Peyer's patch (tissue), 4 donors: ENCODE measurements around the gene CDC20B. TPM values are rescaled to one million over a fixed set of nuclear protein-coding genes. Genes with fewer than 3 reads are reported as not detected.

Experiments used
- DNase-seq, 3 donors: peaks; one replicate each; pipeline ENCODE4 v3.0.0-alpha.2; 2017 to 2019
- H3K27ac ChIP-seq, 4 donors: fragments of 200-600 bp; sonication (generic); one replicate each; pipeline ENCODE4 v1.5.1; 2016 to 2019
- H3K27me3 ChIP-seq, 2 donors: fragments of 200-600 bp; sonication (generic); one replicate each; pipeline ENCODE4 v1.5.1; 2019
- H3K36me3 ChIP-seq, 3 donors: fragments of 200-600 bp; sonication (generic); one replicate each; pipeline ENCODE4 v1.5.1; 2016 to 2019
- H3K4me1 ChIP-seq, 4 donors: fragments of 200-600 bp; sonication (generic); one replicate each; pipeline ENCODE4 v1.5.1; 2016 to 2019
- H3K4me3 ChIP-seq, 4 donors: fragments of 200-600 bp; sonication (generic); 1 replicate in 3 of 4; 2 replicates in 1 of 4; pipeline ENCODE4 v1.5.1; 2016 to 2019; ENCODE audit warnings: mild to moderate bottlenecking in 1 of 4
- H3K9me3 ChIP-seq, 4 donors: fragments of 200-600 bp; sonication (generic); one replicate each; pipeline ENCODE4 v1.5.1; 2016 to 2019; ENCODE audit warnings: mild to moderate bottlenecking in 1 of 4
- CTCF ChIP-seq, 6 experiments: fragments of 450-650 bp in 4 of 6; fragments of 200-600 bp in 2 of 6; sonication (generic) in 1 of 6; IDR thresholded peaks; one replicate each; pipeline ENCODE4 v1.5.1; 2017 to 2019; ENCODE audit warnings: antibody characterized with exemption in 6 of 6, mild to moderate bottlenecking in 3 of 6, moderate library complexity in 1 of 6
- POLR2A ChIP-seq, 2 donors: fragments of 450-650 bp; IDR thresholded peaks; one replicate each; pipeline ENCODE4 v1.5.1; 2017; ENCODE audit warnings: antibody characterized with exemption in 2 of 2, mild to moderate bottlenecking in 2 of 2, moderate library complexity in 2 of 2
- small RNA-seq, 2 donors: library from RNA; depleted of rRNA; stranded (forward); fragments of <200 nt; gene quantifications; one replicate each; pipeline ENCODE3, GENCODE V24; 2016
- total RNA-seq, 4 donors: library from RNA; depleted of rRNA; stranded (reverse); fragments of >200 nt; gene quantifications; one replicate each; pipeline ENCODE4 v1.1.0, GENCODE V29; 2016

The CDC20B gene
- total RNA-seq, 4 donors from 2014 or later = not detected

- no peak for TF ChIP-seq CTCF (IDR thresholded peaks at IDR 0.05)
- TF ChIP-seq POLR2A (IDR thresholded peaks at IDR 0.05) = no peak
- Histone ChIP-seq H3K27me3 (no peaks in the 10 kb centered on the region), H3K4me1 (no peaks in the 10 kb centered on the region), H3K27ac (no peak overlapping the region), H3K36me3 (no peaks in the 10 kb centered on the region), H3K9me3 (no peaks in the 10 kb centered on the region), H3K4me3 (no peak overlapping the region)
- no peak for DNase-seq
These were observed 101.6 kb downstream of the CDC20B start for GRCh38 chr5:55071413-55071812.

GRCh38 chr5:55070968-55071367 lies 102.0 kb downstream of the CDC20B start:
- H3K27ac ChIP-seq = no peak overlapping the region
- DNase-seq = no peak
- no peak overlapping the region for H3K4me3 ChIP-seq
- H3K27me3 ChIP-seq = no peaks in the 10 kb centered on the region
- H3K9me3 ChIP-seq = no peaks in the 10 kb centered on the region
- H3K36me3 ChIP-seq = no peaks in the 10 kb centered on the region
- TF ChIP-seq POLR2A (IDR thresholded peaks at IDR 0.05) = no peak
- no peak for TF ChIP-seq CTCF (IDR thresholded peaks at IDR 0.05)
- H3K4me1 ChIP-seq = no peaks in the 10 kb centered on the region

- Histone ChIP-seq H3K4me1 (no peaks in the 10 kb centered on the region), H3K9me3 (no peaks in the 10 kb centered on the region), H3K4me3 (no peak overlapping the region), H3K36me3 (no peaks in the 10 kb centered on the region), H3K27ac (no peak overlapping the region), H3K27me3 (no peaks in the 10 kb centered on the region)
- no peak for TF ChIP-seq CTCF (IDR thresholded peaks at IDR 0.05)
- no peak for DNase-seq
These were observed 106.7 kb downstream of the CDC20B start for GRCh38 chr5:55066277-55066676.

DNA sequence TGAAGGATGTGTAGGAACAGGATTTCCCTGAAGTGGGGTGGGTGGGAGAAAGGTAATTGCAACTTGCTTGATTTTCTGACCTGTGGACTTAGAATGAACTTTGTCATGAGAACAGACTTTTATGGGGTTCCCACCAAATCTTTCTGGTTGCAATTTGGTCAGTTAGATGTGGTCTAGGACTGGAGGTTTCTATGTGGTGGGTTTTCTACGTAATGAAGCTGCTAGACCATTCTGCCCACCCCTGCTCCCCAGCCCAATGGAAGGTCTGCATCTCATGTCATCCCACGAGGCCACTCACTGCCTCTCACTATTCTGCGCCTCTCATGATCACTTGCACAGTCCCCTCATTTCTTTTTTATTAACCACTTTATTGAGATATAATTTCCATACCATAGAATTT lies 108.5 kb downstream of the CDC20B start:
- no peaks in the 10 kb centered on the region for H3K36me3 ChIP-seq
- DNase-seq = no peak
- H3K27me3 ChIP-seq = no peaks in the 10 kb centered on the region
- no peak overlapping the region for H3K4me3 ChIP-seq
- no peak for TF ChIP-seq POLR2A (IDR thresholded peaks at IDR 0.05)
- H3K9me3 ChIP-seq = no peaks in the 10 kb centered on the region
- H3K4me1 ChIP-seq = no peaks in the 10 kb centered on the region
- H3K27ac ChIP-seq = no peak overlapping the region

DNA sequence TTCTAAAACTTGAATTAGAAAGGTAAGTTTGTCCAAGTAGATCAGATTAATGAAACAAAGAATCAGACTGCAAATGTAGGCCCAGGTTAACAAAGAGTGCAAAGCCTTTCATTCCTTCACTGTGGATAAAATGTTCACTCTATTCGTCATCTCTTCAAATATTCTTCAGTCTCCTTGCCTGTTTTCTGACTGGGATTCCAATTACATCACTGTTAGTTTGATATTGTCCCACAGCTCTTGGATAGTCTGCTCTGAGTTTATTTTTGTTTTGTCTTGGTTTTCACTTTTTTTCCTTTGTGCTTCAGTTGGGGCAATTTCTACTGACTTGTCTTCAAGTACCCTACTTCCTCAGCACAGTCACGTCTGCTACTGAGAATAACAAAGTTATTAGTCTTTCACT lies 109.1 kb downstream of the CDC20B start:
- Histone ChIP-seq H3K27ac (no peak overlapping the region), H3K4me1 (no peaks in the 10 kb centered on the region), H3K9me3 (no peaks in the 10 kb centered on the region), H3K27me3 (no peaks in the 10 kb centered on the region), H3K4me3 (no peak overlapping the region), H3K36me3 (no peaks in the 10 kb centered on the region)
- no peak for DNase-seq
- TF ChIP-seq POLR2A (IDR thresholded peaks at IDR 0.05) (no peak), CTCF (IDR thresholded peaks at IDR 0.05) (no peak)

- Histone ChIP-seq H3K4me3 (no peak overlapping the region), H3K4me1 (no peaks in the 10 kb centered on the region), H3K9me3 (no peaks in the 10 kb centered on the region), H3K27ac (no peak overlapping the region), H3K36me3 (no peaks in the 10 kb centered on the region), H3K27me3 (no peaks in the 10 kb centered on the region)
- no peak for DNase-seq
- TF ChIP-seq CTCF (IDR thresholded peaks at IDR 0.05) = no peak
- TF ChIP-seq POLR2A (IDR thresholded peaks at IDR 0.05) = no peak
These were observed 109.6 kb downstream of the CDC20B start for GRCh38 chr5:55063220-55063863.

Small RNA genes within 50 kb of the gene (small RNA-seq; reads per million reads assigned to genes)
- 0 reads per million in 2 donors for gene MIR449A
- gene MIR449B = 0 reads per million in 2 donors
- 0 to 0.06 reads per million in 2 donors for gene MIR449C

Other genes with a start within 250 kb of the CDC20B start
- gene ESM1, start 187.6 kb downstream of the CDC20B start, total RNA-seq = not detected
- not detected for gene GZMK, start 148.9 kb downstream of the CDC20B start, total RNA-seq
- gene GZMA, start 70.5 kb downstream of the CDC20B start, total RNA-seq = 10 to 100 TPM in 1 of 4 donors, 1 to 10 TPM in 2, not detected in 1; 2.2 to 13.8 (median 7.2) TPM
- gene GPX8, start 13.0 kb downstream of the CDC20B start, total RNA-seq = 1 to 10 TPM in 3 of 4 donors, under 1 TPM in 1; 0.88 to 5.8 (median 1.3) TPM
- gene MCIDAS, start 54.1 kb upstream of the CDC20B start, total RNA-seq = not detected
- 1 to 10 TPM in 2 of 4 donors, under 1 TPM in 1, not detected in 1; 0.95 to 3.1 (median 2.5) TPM for gene CCNO, start 60.4 kb upstream of the CDC20B start, total RNA-seq
- gene DHX29, start 134.5 kb upstream of the CDC20B start, total RNA-seq = 10 to 100 TPM; 16.0 to 26.4 (median 20.9) TPM
- gene MTREX, start 134.8 kb upstream of the CDC20B start, total RNA-seq = 100 to 1,000 TPM in 1 of 4 donors, 10 to 100 TPM in 3; 57.2 to 124 (median 61.5) TPM